GM21737 (cell line): ENCODE data around the gene POC1B.

Experiments
- ATAC-seq: cut with Tn5 transposase; IDR thresholded peaks from one replicate; pipeline ENCODE4 v1.9.1; 2021; ENCODE audit warnings: mild to moderate bottlenecking, moderate library complexity; ENCODE audit not compliant: unreplicated experiment

POC1B gene

GRCh38 chr12:89390802-89391673 lies 134.8 kb downstream of the POC1B start:
- no peak for ATAC-seq

GRCh38 chr12:89389755-89390661 lies 135.8 kb downstream of the POC1B start:
- peak; percentile 67 for ATAC-seq

GRCh38 chr12:89386138-89386537 lies 139.7 kb downstream of the POC1B start:
- ATAC-seq: no peak

GRCh38 chr12:89384807-89385206 lies 141.0 kb downstream of the POC1B start:
- no peak for ATAC-seq

GRCh38 chr12:89384050-89384758 lies 141.6 kb downstream of the POC1B start:
- ATAC-seq: no peak

GRCh38 chr12:89383235-89384049 lies 142.4 kb downstream of the POC1B start:
- no peak for ATAC-seq

- no peak for ATAC-seq
Measured at GRCh38 chr12:89382328-89382727, 143.5 kb downstream of the POC1B start.

- ATAC-seq: no peak
Measured at GRCh38 chr12:89379839-89380467, 145.9 kb downstream of the POC1B start.

- ATAC-seq: no peak
Measured at GRCh38 chr12:89379148-89379838, 146.6 kb downstream of the POC1B start.

- ATAC-seq: no peak
Measured at GRCh38 chr12:89376844-89377243, 149.0 kb downstream of the POC1B start.

GRCh38 chr12:89376202-89376529 lies 149.7 kb downstream of the POC1B start:
- no peak for ATAC-seq

- ATAC-seq: no peak
Measured at GRCh38 chr12:89373763-89374572, 151.9 kb downstream of the POC1B start.

GRCh38 chr12:89372584-89373370 lies 153.1 kb downstream of the POC1B start:
- ATAC-seq: no peak

- ATAC-seq: no peak
Measured at GRCh38 chr12:89370850-89371249, 155.0 kb downstream of the POC1B start.

- ATAC-seq: no peak
Measured at GRCh38 chr12:89370421-89370831, 155.4 kb downstream of the POC1B start.
